NCI-H345 (cell line): ENCODE measurements around the gene KAT8.

ENCODE experiments used
- DNase-seq: peaks from one replicate; lab custom pipeline; 2025; lab: John Stamatoyannopoulos, UW

The KAT8 gene

DNA sequence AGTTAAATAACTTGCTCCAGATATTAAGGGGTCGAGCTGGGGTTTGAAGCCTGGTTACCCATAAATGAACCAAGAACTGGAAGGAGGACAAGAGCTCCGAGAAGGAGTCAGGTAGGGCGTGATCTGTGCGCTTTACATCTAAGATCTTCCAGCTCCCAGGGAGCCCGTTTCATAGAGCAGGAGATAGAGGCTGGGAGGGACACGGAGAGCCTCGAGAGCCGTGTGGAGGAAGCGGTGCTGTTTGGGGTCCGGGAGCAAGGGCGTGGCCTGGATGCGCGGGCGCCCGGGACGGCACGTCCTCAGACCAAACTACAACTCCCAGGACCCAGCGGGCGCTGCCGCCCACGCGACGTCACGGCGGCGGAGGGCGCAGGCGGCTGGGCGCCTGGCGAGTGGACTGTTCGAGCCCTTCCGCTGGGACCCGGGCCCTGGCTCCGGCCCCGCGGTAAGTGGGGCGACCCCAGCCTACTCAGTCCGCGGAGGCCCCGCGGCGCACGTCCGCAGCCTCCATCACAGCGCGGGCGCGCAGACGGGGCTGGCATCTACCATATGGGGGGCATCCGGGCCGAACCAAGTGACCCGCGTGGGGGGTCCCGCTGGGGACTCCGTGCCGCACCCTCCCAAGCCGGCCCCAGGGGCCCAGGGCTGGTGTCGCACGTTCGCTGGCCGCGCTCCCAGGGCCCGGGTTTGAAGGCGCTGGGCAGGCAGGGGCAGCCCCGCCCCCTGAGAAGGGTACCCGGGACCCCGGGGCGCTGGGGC lies 9.2 kb upstream of the KAT8 start, which contains the start of gene BCKDK:
TSS of gene BCKDK (plus strand) at position 352 of the 759 bp plus-strand sequence. CDS start 838 bp downstream, outside the sequence.
- peak; percentile 87 for DNase-seq

DNA sequence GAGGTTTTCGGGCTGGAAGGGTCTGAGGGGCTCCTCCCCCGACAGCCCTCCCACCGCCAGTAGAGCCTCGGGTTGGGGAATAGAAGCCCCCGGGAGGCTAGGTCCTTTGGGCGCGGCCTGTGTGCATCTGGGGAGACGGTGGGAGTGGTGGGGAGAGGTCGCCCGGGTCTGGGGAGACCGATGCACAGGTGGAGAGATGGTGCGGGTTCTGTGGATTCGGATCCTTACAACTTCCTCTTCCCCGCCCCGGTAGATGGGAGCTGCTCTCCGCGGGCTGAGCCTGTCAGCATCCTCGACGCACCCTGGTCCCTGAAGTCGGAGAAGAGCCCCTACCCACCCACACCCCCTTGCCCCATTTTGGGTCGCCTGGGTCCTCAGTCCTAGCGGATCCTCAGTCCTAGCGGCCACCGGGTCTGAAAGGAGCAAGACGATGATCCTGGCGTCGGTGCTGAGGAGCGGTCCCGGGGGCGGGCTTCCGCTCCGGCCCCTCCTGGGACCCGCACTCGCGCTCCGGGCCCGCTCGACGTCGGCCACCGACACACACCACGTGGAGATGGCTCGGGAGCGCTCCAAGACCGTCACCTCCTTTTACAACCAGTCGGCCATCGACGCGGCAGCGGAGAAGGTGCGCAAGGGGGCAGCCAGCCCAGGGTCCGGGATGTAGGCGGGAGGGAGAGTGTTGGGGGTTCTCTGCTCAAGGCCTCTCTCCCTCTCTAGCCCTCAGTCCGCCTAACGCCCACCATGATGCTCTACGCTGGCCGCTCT lies 8.5 kb upstream of the KAT8 start:
- no peak for DNase-seq

DNA sequence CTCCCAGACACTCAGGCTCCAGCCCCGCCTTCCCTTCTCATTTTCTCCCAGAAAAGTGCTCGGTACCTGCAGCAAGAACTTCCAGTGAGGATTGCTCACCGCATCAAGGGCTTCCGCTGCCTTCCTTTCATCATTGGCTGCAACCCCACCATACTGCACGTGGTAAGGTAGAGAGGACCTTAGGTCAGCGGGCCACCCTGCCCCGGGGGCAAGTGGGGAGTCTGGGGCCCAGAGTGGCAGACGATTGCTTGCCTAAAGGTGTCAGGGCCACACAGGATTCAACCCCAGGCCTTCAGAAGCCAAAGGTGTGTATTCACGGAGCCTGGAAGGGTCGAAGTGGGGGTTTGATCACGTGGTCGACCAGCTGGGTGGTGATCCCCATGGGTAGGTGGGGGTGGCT lies 7.8 kb upstream of the KAT8 start:
- DNase-seq: no peak

DNA sequence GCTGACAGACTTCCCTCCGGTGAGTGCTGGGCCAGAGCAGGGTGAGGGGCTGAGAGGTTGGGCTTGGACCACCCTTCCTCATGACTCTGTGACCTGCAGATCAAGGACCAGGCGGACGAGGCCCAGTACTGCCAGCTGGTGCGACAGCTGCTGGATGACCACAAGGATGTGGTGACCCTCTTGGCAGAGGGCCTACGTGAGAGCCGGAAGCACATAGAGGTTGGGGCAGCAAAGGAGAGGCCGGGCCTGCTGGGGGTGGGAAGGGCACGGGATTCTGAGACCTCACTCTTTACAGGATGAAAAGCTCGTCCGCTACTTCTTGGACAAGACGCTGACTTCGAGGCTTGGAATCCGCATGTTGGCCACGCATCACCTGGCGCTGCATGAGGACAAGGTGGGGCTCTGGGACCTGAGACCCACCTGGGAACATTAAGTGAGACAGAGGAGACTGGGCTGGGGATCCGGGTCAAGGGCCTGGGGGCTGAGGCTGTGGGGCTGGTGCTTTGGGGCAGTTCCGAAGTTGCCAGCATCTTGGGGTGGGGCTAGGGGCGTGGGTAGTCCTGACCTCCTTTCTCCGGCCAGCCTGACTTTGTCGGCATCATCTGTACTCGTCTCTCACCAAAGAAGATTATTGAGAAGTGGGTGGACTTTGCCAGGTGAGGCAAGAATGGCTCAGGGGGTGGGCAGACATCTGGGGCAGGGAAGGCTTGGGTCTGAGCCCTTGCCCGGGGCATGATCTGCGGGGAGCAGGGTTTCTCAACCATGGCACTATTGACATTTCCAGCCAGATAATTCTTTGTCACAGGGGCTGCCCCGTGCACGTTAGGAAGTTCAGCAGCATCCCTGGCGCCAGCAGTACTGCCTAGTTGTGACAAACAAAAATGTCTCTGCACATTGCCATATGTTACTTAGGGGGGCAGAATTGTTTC lies 7.1 kb upstream of the KAT8 start:
- no peak for DNase-seq

DNA sequence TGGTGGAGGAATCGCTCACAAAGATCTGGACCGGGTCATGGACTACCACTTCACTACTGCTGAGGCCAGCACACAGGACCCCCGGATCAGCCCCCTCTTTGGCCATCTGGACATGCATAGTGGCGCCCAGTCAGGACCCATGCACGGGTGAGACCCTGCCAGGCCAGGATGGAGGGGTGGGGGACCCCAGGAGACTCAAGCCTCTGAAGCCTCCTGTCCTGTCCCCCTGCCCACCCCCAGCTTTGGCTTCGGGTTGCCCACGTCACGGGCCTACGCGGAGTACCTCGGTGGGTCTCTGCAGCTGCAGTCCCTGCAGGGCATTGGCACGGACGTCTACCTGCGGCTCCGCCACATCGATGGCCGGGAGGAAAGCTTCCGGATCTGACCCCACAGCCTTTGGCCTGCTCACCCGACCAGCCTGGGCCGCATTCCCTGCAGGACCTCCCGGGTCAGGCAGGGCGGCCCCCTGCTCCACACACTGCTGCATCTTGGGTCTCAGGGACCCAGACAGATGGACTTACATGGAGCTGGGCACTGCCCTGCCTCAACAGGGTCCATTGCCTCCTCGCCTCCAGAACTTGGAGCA lies 5.5 kb upstream of the KAT8 start:
- no peak for DNase-seq

DNA sequence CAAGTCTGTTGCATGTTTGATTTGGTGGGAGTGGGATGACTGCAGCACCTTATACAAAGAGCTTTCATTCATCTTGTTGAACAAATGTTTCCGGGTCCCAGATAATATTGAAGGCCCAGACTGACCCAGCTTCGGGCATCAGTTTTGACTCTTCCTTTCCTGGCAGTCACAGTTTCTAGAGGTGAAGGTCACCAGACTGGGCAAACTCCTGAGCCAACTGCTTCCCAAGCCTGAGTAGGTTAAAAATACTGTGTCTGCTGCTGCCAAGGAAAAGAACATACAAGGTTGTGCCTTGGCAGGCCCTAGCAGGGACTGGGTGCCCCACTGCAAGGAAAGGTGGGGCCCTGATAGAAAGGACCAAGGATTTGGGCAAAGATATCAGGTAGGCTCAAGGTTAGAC lies 4.8 kb upstream of the KAT8 start:
- DNase-seq: no peak

DNA sequence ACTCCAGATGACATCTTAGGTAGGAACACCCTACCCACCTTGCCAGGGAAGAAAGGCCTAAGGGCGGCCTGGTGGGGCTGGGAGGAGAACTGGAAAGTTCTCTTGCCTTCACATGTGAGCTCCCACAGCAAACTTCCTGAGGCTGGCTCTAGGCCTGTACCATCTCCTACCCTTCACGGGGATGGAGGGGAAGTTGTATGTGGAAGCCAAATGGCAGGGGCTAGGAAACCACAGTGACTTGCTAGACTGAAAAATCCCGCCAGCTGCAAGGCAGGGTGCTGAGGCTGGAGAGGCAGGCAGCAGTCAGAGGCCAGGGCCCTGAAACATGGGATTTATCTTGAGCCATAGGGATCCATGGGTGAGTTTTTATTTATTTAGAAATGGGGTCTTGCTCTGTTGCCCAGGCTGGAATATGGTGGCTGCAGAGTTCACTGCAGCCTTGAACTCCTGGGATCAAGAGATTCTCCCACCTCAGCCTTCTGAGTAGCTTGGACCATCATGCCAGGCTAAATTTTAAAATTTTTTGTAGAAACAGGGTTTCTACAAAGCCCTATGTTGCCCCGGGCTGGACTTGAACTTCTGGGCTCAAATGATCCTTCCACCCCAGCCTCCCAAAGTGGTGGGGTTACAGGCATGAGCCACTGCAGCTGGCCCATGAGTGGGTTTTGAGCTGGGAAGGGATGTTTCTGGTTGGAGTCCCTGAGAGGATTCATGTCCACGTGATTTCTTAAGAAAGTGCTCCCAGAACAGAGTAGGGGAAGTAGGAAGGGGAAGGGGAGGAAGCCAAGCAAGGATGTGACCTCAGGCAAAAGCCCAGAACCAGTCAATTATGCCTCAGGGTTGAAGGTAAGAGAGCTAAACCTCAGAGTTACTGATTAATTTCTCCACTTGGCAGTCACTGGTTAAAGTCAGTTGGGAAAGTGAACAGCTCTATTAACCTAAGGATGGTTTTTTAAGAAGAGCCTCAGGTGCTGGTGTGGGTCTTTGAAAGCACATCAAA lies 4.0 kb upstream of the KAT8 start:
- no peak for DNase-seq

DNA sequence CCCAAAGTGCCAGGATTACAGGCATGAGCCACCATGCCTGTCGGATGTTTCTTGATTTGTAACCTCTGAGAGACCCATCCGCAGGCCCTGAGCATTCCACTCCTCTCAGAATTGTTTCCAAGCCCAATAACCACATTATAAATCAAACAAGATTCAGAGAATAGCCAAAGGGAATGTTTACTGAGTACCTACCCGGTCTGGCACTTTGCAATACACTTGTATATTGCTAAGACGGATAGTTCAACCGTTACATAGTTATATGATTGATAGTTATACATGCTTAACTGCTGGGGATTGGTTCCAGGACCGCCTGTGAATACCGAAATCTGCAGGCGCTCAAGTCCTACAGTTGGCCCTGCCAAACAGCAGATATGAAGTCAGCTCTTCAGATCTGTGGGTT lies 3.0 kb upstream of the KAT8 start:
- DNase-seq: no peak

DNA sequence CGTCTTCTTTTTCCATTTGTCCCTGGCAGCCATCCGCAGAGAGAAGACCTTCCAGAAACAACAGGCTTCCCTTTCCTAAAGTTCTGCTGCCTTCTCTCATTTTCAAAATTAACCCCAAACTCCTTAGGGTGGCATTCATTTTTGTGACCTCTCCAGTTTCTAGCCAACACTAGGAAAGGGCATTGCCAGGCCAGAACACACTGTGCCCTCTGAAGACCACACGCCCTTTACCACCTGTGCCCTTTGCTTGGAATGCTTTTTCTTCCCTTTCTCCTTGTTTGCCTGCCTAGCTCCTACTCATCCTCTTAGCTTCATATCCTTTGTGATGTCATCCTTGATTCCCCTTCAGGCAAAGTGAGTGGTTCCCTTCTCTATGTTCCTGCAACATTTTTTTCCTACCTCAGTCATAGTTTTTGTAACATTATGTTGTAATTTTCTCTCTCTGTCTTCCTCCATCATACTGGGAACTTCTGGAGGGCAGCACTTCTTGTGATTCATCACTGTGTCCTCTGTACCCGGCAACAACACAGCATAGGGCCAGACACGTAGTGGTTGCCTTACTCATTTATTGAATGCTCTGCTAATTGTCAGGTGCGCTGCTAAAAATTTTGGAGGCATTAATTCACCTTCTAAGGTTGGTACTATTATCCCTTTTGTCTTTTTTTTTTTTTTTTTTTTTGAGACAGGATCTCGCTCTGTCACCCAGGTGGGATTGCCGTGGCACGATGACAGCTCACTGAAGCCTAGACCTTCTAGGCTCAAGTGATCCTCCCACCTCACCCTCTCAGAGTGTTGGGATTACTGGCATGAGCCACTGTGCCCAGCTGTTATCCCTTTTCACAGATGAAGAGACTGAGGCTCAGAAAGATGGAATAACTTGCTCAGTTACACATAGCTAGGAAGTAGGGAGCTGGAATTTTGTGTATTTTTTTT lies 1.0 kb downstream of the KAT8 start:
- no peak for DNase-seq

DNA sequence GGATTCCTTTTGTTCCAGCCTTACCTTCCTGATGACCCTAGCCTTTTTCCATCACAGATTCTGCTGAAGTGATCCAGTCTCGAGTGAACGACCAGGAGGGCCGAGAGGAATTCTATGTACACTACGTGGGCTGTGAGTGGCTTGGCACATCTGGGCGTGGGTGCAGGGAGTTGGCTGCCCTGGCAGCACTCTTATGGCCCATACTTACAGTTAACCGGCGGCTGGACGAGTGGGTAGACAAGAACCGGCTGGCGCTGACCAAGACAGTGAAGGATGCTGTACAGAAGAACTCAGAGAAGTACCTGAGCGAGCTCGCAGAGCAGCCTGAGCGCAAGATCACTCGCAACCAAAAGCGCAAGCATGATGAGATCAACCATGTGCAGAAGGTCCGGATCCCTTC lies 2.7 kb downstream of the KAT8 start:
- DNase-seq: no peak

DNA sequence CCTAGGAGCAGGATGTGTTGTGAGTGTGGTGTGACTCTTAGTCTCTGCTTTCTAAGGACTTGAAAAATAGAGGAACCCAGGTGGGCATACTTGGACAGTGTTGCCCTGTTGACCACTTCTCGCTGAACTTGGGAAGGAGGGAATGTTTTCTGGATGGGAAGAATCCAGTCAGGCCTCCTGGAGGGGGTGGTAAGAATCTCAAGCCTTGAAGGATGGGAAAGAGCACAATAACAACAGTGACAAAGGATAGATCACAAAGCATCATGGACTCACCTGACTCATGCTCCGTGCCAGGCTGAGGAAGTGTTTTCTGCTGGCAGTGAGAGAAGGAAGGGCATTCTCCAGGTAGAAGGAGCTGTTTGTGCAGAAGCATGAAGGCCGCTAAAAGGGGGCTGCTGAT lies 8.4 kb downstream of the KAT8 start:
- DNase-seq: no peak

DNA sequence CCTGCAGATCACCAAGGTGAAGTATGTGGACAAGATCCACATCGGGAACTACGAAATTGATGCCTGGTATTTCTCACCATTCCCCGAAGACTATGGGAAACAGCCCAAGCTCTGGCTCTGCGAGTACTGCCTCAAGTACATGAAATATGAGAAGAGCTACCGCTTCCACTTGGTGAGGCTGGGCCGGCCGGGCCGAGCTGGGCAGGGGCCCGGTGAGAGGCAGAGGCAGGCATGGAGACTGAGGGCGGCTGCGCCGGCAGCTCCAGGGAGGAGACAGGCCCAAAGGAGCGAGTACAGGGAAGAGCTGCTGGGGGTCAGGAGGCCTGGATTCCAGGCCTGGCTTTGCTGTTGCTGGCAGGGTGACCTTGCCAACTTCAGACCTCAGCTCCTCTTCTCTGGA lies 9.7 kb downstream of the KAT8 start:
- no peak for DNase-seq

DNA sequence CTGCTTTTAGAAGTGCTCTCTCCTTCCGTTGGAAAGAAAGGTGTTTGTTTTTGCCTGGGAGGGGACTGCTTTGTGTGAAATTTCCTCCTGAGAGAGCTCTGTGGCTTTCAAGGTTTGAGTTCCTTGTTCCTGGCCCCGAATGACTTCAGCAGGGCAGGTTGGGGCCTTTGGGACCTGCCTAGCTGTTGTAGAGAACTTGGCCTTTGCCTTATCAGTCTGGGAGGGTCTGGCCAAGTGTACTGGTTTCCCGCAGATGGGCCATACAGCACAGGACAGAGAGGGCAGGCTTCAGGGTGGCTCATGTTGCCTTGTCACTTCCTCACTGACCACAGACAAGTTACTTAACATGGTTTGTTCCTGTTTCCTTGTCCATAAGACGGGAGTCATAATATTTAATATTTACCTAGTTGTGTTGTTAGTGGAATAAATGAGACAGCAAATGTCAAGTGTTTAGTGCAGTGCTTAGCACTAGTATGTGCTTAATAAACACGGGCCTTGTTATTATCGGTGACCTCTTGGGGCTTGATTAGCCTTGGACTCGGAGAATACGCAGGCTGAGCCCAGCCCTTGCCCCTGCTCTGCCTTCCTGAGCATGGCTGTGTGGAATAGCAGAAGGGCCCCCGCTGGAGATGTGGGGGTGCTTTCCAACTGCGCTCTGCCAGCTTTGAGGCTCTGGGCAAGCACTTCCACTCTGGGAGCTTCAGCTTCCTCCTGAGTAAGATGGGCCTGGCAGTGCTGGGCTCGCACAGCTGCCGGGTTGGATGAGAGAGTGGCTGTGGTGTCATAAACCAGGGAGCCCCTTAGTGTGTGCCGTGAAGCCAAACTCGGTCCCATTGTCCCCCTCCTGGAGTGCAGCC lies 11.5 kb downstream of the KAT8 start:
- no peak for DNase-seq

DNA sequence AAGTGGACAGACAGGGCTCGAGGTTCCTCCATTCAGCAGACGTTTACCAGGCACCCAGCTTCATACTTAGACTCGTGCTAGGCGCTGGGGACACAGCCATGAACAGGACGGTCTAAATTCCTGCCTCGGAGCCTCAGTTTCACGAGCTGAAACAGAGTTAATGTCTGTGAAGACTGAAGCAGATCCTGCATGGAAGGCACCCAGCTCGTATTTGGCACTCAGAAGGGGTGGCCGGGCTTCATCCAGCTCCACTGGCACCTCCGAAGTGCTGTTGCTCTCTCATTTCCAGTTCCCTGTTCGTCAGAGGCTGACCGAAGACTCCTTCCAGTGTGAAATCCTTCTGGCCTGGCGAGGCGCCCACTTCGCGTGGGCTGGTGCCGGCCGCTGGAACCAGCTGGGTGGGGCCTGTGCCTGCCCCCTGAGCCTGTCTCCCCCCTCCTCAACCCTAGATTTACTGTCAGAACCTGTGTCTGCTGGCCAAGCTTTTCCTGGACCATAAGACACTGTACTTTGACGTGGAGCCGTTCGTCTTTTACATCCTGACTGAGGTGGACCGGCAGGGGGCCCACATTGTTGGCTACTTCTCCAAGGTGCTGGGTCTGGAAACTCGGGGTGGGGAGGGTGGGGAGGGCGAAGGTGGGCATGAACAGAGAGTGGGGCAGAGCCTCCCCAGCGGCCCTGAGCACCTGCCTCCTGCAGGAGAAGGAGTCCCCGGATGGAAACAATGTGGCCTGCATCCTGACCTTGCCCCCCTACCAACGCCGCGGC lies 12.3 kb downstream of the KAT8 start:
- DNase-seq: no peak

DNA sequence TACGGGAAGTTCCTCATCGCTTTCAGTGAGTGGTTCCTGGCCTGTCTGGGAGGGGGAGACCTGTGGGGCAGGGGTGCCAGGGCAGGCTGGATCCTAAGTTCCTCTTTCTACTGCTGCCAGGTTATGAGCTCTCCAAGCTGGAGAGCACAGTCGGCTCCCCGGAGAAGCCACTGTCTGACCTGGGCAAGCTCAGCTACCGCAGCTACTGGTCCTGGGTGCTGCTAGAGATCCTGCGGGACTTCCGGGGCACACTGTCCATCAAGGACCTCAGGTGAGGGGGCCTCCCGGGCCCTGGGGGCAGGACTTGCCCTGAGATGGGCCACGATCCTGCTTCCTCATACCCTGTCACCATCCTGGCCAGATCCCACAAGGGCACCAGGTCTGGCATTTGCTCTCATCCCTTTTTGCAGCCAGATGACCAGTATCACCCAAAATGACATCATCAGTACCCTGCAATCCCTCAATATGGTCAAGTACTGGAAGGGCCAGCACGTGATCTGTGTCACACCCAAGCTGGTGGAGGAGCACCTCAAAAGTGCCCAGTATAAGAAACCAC lies 12.9 kb downstream of the KAT8 start:
- DNase-seq: no peak

DNA sequence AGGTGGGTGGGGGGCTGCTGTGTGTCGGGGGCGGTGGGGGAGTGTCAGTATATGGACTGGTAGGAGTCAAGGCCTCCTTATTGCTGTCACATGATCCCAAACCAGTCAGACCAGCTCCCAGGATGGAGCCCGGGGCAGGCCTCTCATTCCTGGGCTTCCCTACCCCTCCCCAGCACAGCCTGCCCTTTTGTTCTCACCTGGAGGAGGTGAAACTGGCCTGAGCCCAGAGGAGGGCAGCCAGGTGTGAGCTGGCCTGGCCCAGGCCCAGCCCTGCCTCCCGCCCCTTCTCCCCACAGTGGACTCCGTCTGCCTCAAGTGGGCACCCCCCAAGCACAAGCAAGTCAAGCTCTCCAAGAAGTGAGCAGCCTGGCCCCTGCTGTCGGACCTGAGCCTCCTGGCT lies 13.4 kb downstream of the KAT8 start:
- DNase-seq: no peak

DNA sequence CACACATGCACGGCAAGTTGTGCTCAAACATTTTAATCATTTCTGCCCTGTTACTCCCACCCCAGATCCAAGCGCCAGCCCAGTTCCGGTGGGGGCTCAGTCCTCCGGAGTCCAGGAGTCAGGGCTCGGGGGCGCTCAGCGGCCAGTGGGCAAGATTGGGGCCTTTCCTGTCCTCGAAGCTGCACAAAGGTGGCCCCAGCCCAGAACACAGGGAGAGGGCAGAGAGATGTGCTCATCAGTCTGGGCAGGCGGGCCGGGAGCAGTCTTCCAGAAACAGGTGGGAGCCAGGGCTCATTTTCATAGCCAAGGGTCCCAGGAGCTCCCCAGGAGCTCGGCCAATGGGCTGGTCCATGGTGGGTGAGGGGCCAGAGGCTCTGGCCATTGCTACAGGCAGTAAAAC lies 14.0 kb downstream of the KAT8 start:
- no peak for DNase-seq

DNA sequence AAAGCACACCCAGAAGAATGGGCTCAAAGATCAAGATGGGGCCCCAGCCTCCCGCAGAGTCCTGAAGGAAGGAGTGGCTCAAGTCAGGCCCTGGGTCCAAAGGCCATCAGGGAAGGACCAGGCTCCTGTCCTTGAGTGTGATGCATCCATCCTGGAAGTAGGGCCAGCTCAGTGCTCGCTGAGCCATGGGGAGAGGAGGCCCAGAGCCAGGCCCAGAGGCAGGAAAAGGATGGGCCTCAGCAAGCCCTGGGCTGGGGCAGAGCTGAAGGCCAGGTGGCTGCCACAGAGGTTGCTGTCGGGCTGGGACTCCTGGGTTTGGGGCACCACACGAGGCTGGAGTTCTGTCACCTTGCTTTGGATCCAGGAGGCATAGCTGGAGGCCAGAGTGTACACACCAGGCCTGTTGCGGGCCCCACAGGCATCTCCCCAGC lies 14.4 kb downstream of the KAT8 start:
- no peak for DNase-seq
